Measurements from ENCODE around the gene PPP2R5C.

PPP2R5C gene

GRCh38 chr14:101817501-101818001 is 56.0 kb downstream of the PPP2R5C start:
- no peak for DNase-seq

GRCh38 chr14:101819251-101819990 is 57.9 kb downstream of the PPP2R5C start:
- DNase-seq: no peak

GRCh38 chr14:101820283-101820798 is 58.8 kb downstream of the PPP2R5C start:
- DNase-seq: no peak

- DNase-seq: no peak
Observed at GRCh38 chr14:101821528-101821927, 60.0 kb downstream of the PPP2R5C start.

GRCh38 chr14:101823066-101823465 is 61.6 kb downstream of the PPP2R5C start:
- no peak for DNase-seq

- DNase-seq: no peak
Observed at GRCh38 chr14:101823511-101824120, 62.1 kb downstream of the PPP2R5C start.

- DNase-seq: no peak
Observed at GRCh38 chr14:101824339-101824727, 62.8 kb downstream of the PPP2R5C start.

GRCh38 chr14:101825797-101826196 is 64.3 kb downstream of the PPP2R5C start:
- no peak for DNase-seq

- no peak for DNase-seq
Observed at GRCh38 chr14:101826351-101826750, 64.8 kb downstream of the PPP2R5C start.

GRCh38 chr14:101827286-101827685 is 65.8 kb downstream of the PPP2R5C start:
- no peak for DNase-seq

- no peak for DNase-seq
Observed at GRCh38 chr14:101828046-101828445, 66.5 kb downstream of the PPP2R5C start.

- DNase-seq: no peak
Observed at GRCh38 chr14:101830271-101830670, 68.8 kb downstream of the PPP2R5C start.

- DNase-seq: no peak
Observed at GRCh38 chr14:101833045-101833444, 71.5 kb downstream of the PPP2R5C start.

- DNase-seq: no peak
Observed at GRCh38 chr14:101834397-101834796, 72.9 kb downstream of the PPP2R5C start.

- no peak for DNase-seq
Observed at GRCh38 chr14:101834800-101835547, 73.5 kb downstream of the PPP2R5C start.

- no peak for DNase-seq
Observed at GRCh38 chr14:101835566-101835965, 74.1 kb downstream of the PPP2R5C start.

GRCh38 chr14:101836135-101836534 is 74.6 kb downstream of the PPP2R5C start:
- DNase-seq: no peak

GRCh38 chr14:101838476-101838875 is 77.0 kb downstream of the PPP2R5C start:
- no peak for DNase-seq

GRCh38 chr14:101839236-101839635 is 77.7 kb downstream of the PPP2R5C start:
- DNase-seq: no peak

GRCh38 chr14:101839661-101840060 is 78.2 kb downstream of the PPP2R5C start:
- DNase-seq: no peak

GRCh38 chr14:101840649-101841369 is 79.3 kb downstream of the PPP2R5C start:
- DNase-seq: no peak

- DNase-seq: no peak
Observed at GRCh38 chr14:101843038-101843437, 81.5 kb downstream of the PPP2R5C start.

- DNase-seq: no peak
Observed at GRCh38 chr14:101843665-101844064, 82.2 kb downstream of the PPP2R5C start.
